Erythroblast (primary cell): ENCODE results near the gene PRODH2.
"Not testable (repeated sequence)": the region's sequence is repeated elsewhere in the genome, so short reads cannot be mapped to it uniquely, and the experiment has no call there.

ENCODE experiments used
- DNase-seq, 2 experiments: peaks; one replicate each; lab custom pipeline; 2025; lab: John Stamatoyannopoulos, UW
- GATA1 ChIP-seq: IDR thresholded peaks from 2 replicates; pipeline ENCODE4 v1.6.1; 2011; ENCODE audit warnings: low read depth, mild to moderate bottlenecking, control low read depth, low read length, moderate library complexity
- POLR2A ChIP-seq: IDR thresholded peaks from 2 replicates; pipeline ENCODE4 v1.6.1; 2011; ENCODE audit warnings: mild to moderate bottlenecking, low read length

PRODH2 gene

GRCh38 chr19:35775298-35776101 is 37.1 kb downstream of the PRODH2 start, which contains the start of gene ARHGAP33:
Gene ARHGAP33 (plus strand): TSS chr19:35775564. CDS start chr19:35775659, 95 bp downstream.
- DNase-seq = peak; percentile 97

GRCh38 chr19:35775046-35775297 is 37.7 kb downstream of the PRODH2 start:
- DNase-seq = no peak
- TF ChIP-seq POLR2A (no peak), GATA1 (no peak)

More at GRCh38 chr19:35775298-35776101, 37.1 kb downstream of the PRODH2 start, which contains the start of gene ARHGAP33:
- TF ChIP-seq POLR2A (peak; percentile 67), GATA1 (no peak)

- no peak for TF ChIP-seq GATA1
- DNase-seq = no peak
Measured at GRCh38 chr19:35774274-35775045, 38.2 kb downstream of the PRODH2 start.

- DNase-seq = no peak
- TF ChIP-seq POLR2A (no peak), GATA1 (no peak)
Measured at GRCh38 chr19:35773020-35773806, 39.4 kb downstream of the PRODH2 start.

- not testable (repeated sequence) for DNase-seq
Measured at GRCh38 chr19:35772362-35772761, 40.3 kb downstream of the PRODH2 start.

- DNase-seq = no peak
Measured at GRCh38 chr19:35768082-35768421, 44.6 kb downstream of the PRODH2 start.

GRCh38 chr19:35767288-35768081 is 45.2 kb downstream of the PRODH2 start:
- DNase-seq = no peak
- TF ChIP-seq POLR2A = no peak
- TF ChIP-seq GATA1 = no peak

More at GRCh38 chr19:35768082-35768421, 44.6 kb downstream of the PRODH2 start:
- TF ChIP-seq POLR2A (no peak), GATA1 (no peak)

GRCh38 chr19:35766571-35767104 is 46.0 kb downstream of the PRODH2 start:
- DNase-seq = no peak
- no peak for TF ChIP-seq GATA1

- no peak for TF ChIP-seq POLR2A
- TF ChIP-seq GATA1 = no peak
- no peak for DNase-seq
Measured at GRCh38 chr19:35764432-35765315, 48.0 kb downstream of the PRODH2 start.

- DNase-seq = no peak
- no peak for TF ChIP-seq POLR2A
- no peak for TF ChIP-seq GATA1
Measured at GRCh38 chr19:35760711-35761349, 51.8 kb downstream of the PRODH2 start.

GRCh38 chr19:35759697-35760096 is 52.9 kb downstream of the PRODH2 start:
- no peak for TF ChIP-seq GATA1
- TF ChIP-seq POLR2A = no peak
- no peak for DNase-seq
